ENCODE data around the gene TYRO3.

TYRO3 gene

GRCh38 chr15:41535544-41535943 lies 23.5 kb upstream of the TYRO3 start:
- in situ Hi-C loops (cut with MboI; ENCODE audit: low pct_unique_long_range_greater_than_20kb, low sequenced_read_pairs, unreplicated experiment): no loop called here
- DNase-seq (ENCODE audit: low spot score): no peak
- no peak for TF ChIP-seq CTCF (IDR thresholded peaks at IDR 0.05; ENCODE audit: extremely low read depth, insufficient read depth, missing control alignments)

- no peak for DNase-seq (ENCODE audit: low spot score)
- in situ Hi-C loops (cut with MboI; ENCODE audit: low pct_unique_long_range_greater_than_20kb, low sequenced_read_pairs, unreplicated experiment): no loop called here
- TF ChIP-seq CTCF (IDR thresholded peaks at IDR 0.05; ENCODE audit: extremely low read depth, insufficient read depth, missing control alignments): no peak
Observed at GRCh38 chr15:41536866-41537265, 22.1 kb upstream of the TYRO3 start.

GRCh38 chr15:41543521-41543870 lies 15.5 kb upstream of the TYRO3 start:
- DNase-seq (ENCODE audit: low spot score): no peak
- in situ Hi-C loops (cut with MboI; ENCODE audit: low pct_unique_long_range_greater_than_20kb, low sequenced_read_pairs, unreplicated experiment): no loop called here
- no peak for TF ChIP-seq CTCF (IDR thresholded peaks at IDR 0.05; ENCODE audit: extremely low read depth, insufficient read depth, missing control alignments)

DNA sequence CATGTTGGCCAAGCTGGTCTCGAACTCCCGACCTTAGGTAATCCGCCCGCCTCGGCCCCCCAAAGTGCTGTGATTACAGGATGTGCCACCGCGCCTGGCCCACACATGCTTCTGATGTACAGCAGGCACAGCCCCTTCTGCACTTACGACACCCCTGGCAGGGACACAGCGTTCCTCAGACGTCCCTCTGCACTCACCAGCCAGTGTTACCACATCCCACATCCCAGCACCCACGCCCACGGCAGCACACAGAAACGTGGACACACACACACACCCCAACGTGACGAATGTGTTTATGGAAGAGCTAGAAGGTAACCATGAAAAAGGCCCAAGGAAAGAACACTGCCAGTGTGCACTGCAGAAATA lies 14.4 kb upstream of the TYRO3 start:
- no peak for TF ChIP-seq CTCF (IDR thresholded peaks at IDR 0.05; ENCODE audit: extremely low read depth, insufficient read depth, missing control alignments)
- no peak for DNase-seq (ENCODE audit: low spot score)
- in situ Hi-C loops (cut with MboI; ENCODE audit: low pct_unique_long_range_greater_than_20kb, low sequenced_read_pairs, unreplicated experiment): no loop called here

GRCh38 chr15:41545218-41545617 lies 13.8 kb upstream of the TYRO3 start:
- no peak for DNase-seq (ENCODE audit: low spot score)
- no peak for TF ChIP-seq CTCF (IDR thresholded peaks at IDR 0.05; ENCODE audit: extremely low read depth, insufficient read depth, missing control alignments)
- in situ Hi-C loops (cut with MboI; ENCODE audit: low pct_unique_long_range_greater_than_20kb, low sequenced_read_pairs, unreplicated experiment): no loop called here

- in situ Hi-C loops (cut with MboI; ENCODE audit: low pct_unique_long_range_greater_than_20kb, low sequenced_read_pairs, unreplicated experiment): no loop called here
- DNase-seq (ENCODE audit: low spot score): no peak
- no peak for TF ChIP-seq CTCF (IDR thresholded peaks at IDR 0.05; ENCODE audit: extremely low read depth, insufficient read depth, missing control alignments)
Observed at GRCh38 chr15:41546851-41547786, 11.9 kb upstream of the TYRO3 start.

All from GM13977 (cell line).